Rectal smooth muscle tissue (tissue), 1 donor: Measurements from ENCODE around the gene APBA3.

Experiments used
- H3K27ac ChIP-seq: one replicate; pipeline ENCODE4 v1.7.0; 2013; ENCODE audit warnings: low read depth, low read length, inconsistent platforms
- H3K27me3 ChIP-seq: one replicate; pipeline ENCODE4 v1.7.0; 2013; ENCODE audit warnings: low read length; ENCODE audit not compliant: control insufficient read depth, insufficient read depth
- H3K36me3 ChIP-seq: one replicate; pipeline ENCODE4 v1.7.0; 2013; ENCODE audit warnings: low read length; ENCODE audit not compliant: control insufficient read depth, insufficient read depth
- H3K4me1 ChIP-seq: one replicate; pipeline ENCODE4 v1.7.0; 2013; ENCODE audit warnings: low read length; ENCODE audit not compliant: control insufficient read depth, insufficient read depth
- H3K4me3 ChIP-seq: one replicate; pipeline ENCODE4 v1.7.0; 2013; ENCODE audit warnings: low read length
- H3K9ac ChIP-seq: one replicate; pipeline ENCODE4 v1.7.0; 2013; ENCODE audit warnings: low read length

APBA3 gene

DNA sequence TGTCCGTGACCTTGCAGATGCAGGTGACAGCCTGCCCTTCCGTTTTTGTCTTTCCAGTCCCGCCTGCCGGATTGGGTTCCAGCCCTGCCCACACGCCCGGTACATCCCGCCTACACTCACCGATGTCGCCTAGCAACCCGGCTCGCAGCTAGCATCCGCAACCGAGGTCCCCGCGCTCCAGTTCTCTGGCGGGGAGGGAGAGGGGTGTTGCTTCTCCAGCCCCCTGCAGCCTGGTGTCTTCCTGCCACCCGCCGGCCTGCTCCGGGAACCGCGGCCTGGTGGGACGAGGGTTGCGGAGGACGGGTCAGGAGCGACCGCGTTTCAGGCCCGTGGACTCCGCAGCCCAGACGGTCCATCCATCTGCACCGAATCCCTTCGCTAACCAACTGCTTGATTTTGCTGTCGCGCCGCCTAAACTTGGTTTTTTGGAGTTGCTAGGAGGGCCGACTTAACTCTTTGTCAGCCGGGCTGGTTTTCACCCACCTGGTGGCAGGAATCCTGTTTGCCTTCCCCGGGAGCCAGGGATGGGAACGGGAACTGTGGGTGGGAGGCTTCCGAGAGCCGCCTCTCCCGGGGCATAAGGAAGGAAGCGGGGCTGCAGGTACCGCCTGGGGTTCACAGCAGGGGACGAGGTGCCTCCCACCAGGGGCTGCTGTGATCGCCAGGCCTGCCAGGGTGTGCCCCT lies 40.1 kb upstream of the APBA3 start:
- Histone ChIP-seq H3K27me3 (peaks cover 9% of the 10 kb centered on the region), H3K27ac (no peak overlapping the region), H3K4me1 (no peaks in the 10 kb centered on the region), H3K4me3 (peak overlapping the region; percentile 36), H3K36me3 (no peaks in the 10 kb centered on the region), H3K9ac (no peak overlapping the region)

GRCh38 chr19:3800996-3801395 lies 39.5 kb upstream of the APBA3 start:
- H3K4me3 ChIP-seq = peak overlapping the region; percentile 14
- no peak overlapping the region for H3K9ac ChIP-seq
- H3K4me1 ChIP-seq = no peaks in the 10 kb centered on the region
- no peaks in the 10 kb centered on the region for H3K36me3 ChIP-seq
- no peak overlapping the region for H3K27ac ChIP-seq
- H3K27me3 ChIP-seq = peaks cover 9% of the 10 kb centered on the region

- H3K4me3 ChIP-seq = no peak overlapping the region
- no peak overlapping the region for H3K27ac ChIP-seq
- no peak overlapping the region for H3K9ac ChIP-seq
- H3K36me3 ChIP-seq = no peaks in the 10 kb centered on the region
- H3K27me3 ChIP-seq = peaks cover 9% of the 10 kb centered on the region
- no peaks in the 10 kb centered on the region for H3K4me1 ChIP-seq
These were observed 36.6 kb upstream of the APBA3 start for GRCh38 chr19:3798137-3798536.

DNA sequence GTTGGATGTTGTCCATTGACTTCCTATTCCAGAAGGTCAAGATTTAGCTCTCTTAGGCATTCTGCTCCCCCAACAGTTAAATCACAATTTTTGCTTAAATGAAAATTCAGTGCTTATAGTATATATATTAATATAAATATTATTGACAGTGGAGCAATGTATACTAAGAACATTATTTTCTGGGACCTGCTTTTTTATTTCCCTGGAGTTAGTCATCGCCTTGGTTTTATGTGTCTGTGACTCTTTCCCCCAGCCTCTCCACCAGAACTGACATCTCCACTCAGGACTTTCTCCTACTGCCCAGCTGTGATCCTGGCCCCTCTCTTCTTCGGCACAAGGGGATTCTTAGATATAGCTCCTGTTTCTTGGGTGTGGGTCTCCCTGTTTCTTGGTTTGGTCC lies 34.9 kb upstream of the APBA3 start:
- no peak overlapping the region for H3K27ac ChIP-seq
- H3K36me3 ChIP-seq = no peaks in the 10 kb centered on the region
- H3K4me3 ChIP-seq = no peak overlapping the region
- H3K9ac ChIP-seq = no peak overlapping the region
- H3K4me1 ChIP-seq = no peaks in the 10 kb centered on the region
- no peaks in the 10 kb centered on the region for H3K27me3 ChIP-seq

- H3K9ac ChIP-seq = no peak overlapping the region
- H3K4me1 ChIP-seq = no peaks in the 10 kb centered on the region
- H3K27ac ChIP-seq = no peak overlapping the region
- H3K4me3 ChIP-seq = no peak overlapping the region
- H3K27me3 ChIP-seq = no peaks in the 10 kb centered on the region
- H3K36me3 ChIP-seq = no peaks in the 10 kb centered on the region
These were observed 32.3 kb upstream of the APBA3 start for GRCh38 chr19:3793799-3794198.

- no peak overlapping the region for H3K27ac ChIP-seq
- H3K4me1 ChIP-seq = no peaks in the 10 kb centered on the region
- no peaks in the 10 kb centered on the region for H3K27me3 ChIP-seq
- H3K9ac ChIP-seq = no peak overlapping the region
- H3K36me3 ChIP-seq = no peaks in the 10 kb centered on the region
- H3K4me3 ChIP-seq = no peak overlapping the region
These were observed 30.6 kb upstream of the APBA3 start for GRCh38 chr19:3792114-3792513.

GRCh38 chr19:3790941-3791340 lies 29.4 kb upstream of the APBA3 start:
- Histone ChIP-seq H3K27ac (no peak overlapping the region), H3K4me1 (no peaks in the 10 kb centered on the region), H3K36me3 (no peaks in the 10 kb centered on the region), H3K4me3 (no peak overlapping the region), H3K9ac (no peak overlapping the region), H3K27me3 (no peaks in the 10 kb centered on the region)

GRCh38 chr19:3790209-3790734 lies 28.8 kb upstream of the APBA3 start:
- Histone ChIP-seq H3K27ac (no peak overlapping the region), H3K9ac (no peak overlapping the region), H3K4me3 (no peak overlapping the region), H3K36me3 (no peaks in the 10 kb centered on the region), H3K27me3 (no peaks in the 10 kb centered on the region), H3K4me1 (no peaks in the 10 kb centered on the region)

GRCh38 chr19:3788996-3789778 lies 27.7 kb upstream of the APBA3 start:
- Histone ChIP-seq H3K36me3 (no peaks in the 10 kb centered on the region), H3K9ac (no peak overlapping the region), H3K4me3 (no peak overlapping the region), H3K27me3 (peaks cover 6% of the 10 kb centered on the region), H3K4me1 (no peaks in the 10 kb centered on the region), H3K27ac (no peak overlapping the region)

GRCh38 chr19:3785938-3786824 lies 24.7 kb upstream of the APBA3 start, which contains the start of gene MATK:
Gene MATK, minus strand, starts transcription at chr19:3786381. Its CDS starts 1,246 bp downstream, at chr19:3785135.
- Histone ChIP-seq H3K4me3 (peak within 1 kb of the TSS; percentile 44), H3K27me3 (peaks cover 6% of the 10 kb centered on the region), H3K4me1 (no peaks in the 10 kb centered on the region), H3K36me3 (no peaks in the 10 kb centered on the region), H3K9ac (no peak within 1 kb of the TSS), H3K27ac (no peak within 1 kb of the TSS)

GRCh38 chr19:3785451-3785937 lies 24.0 kb upstream of the APBA3 start:
- Histone ChIP-seq H3K9ac (no peak overlapping the region), H3K27me3 (peaks cover 6% of the 10 kb centered on the region), H3K4me3 (peak overlapping the region; percentile 44), H3K36me3 (no peaks in the 10 kb centered on the region), H3K4me1 (no peaks in the 10 kb centered on the region), H3K27ac (no peak overlapping the region)
